ENCODE measurements around the gene KLHL41.
A peak's percentile ranks its signal among the peaks of the same experiment; 100 is the strongest.
"Not testable (repeated sequence)": the region's sequence is repeated elsewhere in the genome, so short reads cannot be mapped to it uniquely, and the experiment has no call there.

The KLHL41 gene

GRCh38 chr2:169510496-169510895 lies 994 bp downstream of the KLHL41 start:
- no peak for DNase-seq

DNA sequence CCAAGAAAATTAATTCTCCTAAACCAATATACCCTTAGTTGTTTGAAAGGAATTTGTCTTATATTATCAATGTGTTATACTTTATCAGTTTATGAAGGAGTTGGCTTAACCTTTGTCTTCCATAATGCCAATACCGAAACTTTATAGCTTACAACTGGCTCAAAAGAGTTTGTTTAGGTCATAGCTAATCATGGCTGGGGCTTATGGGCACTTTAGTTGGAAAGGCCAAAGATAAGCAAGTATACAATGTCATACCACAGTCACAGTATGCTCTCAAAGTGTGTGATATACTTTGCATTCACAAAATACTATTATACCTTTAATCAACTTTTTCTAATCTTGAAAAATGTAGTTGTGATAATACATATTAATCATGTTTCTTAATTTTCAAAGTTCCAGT lies 2.3 kb downstream of the KLHL41 start:
- DNase-seq: no peak

DNA sequence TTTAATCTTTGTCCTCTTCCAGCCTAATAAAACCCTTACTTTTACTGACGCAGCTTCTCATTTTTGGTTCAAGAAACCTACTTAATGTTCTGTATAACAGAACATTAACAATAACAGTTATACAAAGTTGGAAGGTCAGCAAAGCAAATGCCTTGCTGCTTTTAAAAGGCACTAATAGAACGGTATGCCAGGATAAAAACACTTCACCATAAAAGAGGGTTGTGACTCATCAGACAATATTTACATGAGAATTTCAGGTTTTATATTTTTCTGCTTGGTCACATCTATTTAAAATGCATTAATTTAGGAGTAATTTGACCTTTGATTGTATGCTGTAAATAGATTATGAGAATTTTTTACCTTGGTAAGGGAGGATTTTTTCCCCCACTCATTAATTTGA lies 3.0 kb downstream of the KLHL41 start:
- no peak for DNase-seq

DNA sequence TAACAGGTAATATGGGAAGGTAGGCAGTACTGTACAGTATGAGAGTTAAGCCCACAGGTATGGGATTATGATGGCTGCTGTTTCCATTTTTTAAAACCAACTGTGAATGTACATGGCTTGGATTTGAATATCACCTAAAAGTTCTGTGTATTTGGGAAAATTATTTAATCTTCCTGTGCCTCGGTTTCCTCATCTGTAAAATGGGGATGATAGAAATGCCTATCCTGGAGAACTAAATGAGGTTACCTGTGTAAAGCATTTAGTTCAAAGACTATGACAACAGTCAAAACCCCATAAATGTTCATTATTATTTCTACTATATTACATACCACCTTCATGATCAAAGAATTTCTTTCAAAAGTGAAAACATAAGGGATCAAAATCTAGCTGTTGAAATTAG lies 3.6 kb downstream of the KLHL41 start:
- no peak for DNase-seq

DNA sequence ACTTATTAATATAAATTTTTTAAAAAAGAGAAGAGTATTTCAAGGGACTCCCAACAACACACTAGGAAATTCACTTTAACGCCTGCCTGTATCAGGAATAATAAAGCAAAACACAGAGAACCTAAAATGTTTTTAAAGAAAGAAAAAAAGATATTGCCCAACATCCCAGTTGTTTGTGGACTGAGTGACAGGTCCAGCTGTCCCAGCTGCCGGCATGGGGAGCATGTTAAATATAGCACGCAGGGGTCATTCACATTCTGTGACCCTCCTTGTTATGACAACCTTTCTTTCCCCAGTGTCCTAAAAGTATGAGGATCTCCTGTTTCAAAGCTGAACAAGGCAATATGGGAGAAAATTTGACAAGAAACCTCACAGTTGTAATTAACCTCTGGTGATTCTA lies 4.4 kb downstream of the KLHL41 start:
- no peak for DNase-seq

DNA sequence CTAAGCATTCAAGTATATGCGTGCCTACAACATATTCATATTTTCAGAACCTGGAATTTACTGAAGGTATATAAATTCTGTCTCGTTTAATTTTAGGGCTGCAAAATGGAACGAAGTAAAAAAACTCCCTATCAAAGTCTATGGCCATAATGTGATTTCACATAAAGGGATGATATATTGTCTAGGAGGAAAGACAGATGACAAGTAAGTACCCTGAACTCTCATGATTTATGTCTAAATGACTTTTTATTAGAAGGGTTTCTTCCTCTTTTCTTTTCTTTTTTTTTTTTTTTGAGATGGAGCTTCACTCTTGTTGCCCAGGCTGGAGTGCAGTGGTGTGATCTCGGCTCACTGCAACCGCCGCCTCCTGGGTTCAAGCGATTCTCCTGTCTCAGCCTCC lies 5.3 kb downstream of the KLHL41 start:
- not testable (repeated sequence) for DNase-seq

DNA sequence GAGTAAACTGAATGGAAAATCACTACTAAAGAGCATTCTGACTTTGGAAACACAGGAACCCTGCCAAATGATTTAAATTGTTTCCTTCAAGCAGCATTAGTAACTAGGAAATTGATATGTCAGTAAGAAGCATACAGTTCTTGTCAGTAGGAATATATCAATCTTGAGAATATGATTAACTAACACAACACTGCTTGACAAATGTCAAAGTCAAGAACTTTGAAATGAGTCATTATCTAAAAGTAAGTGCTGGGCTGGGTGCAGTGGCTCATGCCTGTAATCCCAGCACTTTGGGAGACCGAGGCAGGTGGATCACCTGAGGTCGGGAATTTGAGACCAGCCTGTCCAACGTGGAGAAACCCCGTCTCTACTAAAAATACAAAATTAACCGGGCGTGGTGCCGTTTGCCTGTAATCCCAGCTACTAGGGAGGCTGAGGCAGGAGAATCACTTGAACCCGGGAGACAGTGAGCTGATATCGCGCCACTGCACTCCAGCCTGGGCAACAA lies 7.0 kb downstream of the KLHL41 start:
- not testable (repeated sequence) for DNase-seq

DNA sequence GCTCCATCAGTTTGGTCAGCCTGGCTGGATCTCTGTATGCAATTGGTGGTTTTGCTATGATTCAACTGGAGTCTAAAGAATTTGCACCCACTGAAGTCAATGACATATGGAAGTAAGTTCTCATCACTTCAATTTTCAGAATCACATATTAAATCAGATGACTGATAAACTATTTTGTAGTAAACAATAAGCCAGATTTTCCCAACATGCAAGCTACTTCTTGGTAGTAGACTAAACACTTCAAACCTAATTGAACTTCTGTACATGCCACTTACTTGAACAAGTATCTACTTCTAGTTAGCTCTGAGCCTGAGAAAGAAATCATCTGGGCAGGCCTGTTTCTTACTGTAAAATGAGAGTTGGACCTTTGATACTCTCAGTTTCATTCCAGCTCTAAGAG lies 11.4 kb downstream of the KLHL41 start:
- DNase-seq: no peak

DNA sequence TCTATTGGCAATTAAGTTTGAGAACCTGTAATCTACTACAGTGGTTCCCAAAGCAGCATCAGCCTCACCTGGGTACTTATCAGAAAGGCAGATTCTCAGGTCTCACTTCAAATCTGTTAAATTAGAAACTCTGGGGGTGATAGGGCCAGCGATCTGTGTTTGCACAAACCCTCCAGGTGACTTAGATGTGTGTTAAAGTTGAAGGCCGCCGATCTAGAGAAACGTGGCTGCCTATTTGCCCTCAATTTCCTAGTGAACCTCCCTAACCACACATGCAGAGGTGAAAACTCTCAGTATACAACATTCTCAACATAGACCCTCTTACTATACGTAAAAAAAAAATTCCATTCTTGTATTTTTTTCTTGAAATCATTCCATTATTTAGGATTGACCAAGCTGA lies 14.2 kb downstream of the KLHL41 start:
- no peak for DNase-seq

DNA sequence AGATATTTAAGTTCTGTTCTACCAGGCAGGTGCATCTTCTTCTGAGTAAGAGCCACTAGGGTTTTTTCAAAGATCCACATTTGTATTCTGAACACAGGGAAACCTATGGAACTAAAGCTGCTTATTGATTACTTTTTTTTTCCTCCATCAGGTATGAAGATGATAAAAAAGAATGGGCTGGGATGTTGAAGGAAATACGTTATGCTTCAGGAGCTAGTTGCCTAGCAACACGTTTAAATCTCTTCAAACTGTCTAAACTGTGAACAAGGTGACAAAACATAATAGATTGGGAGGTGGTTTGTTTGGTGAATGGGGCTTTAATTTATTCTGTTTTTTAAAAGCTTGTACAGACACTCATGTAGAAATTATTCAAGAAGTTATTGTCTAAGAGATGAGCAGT lies 15.9 kb downstream of the KLHL41 start:
- no peak for DNase-seq

- DNase-seq: no peak
These were observed 16.9 kb downstream of the KLHL41 start for GRCh38 chr2:169526451-169526850.

DNA sequence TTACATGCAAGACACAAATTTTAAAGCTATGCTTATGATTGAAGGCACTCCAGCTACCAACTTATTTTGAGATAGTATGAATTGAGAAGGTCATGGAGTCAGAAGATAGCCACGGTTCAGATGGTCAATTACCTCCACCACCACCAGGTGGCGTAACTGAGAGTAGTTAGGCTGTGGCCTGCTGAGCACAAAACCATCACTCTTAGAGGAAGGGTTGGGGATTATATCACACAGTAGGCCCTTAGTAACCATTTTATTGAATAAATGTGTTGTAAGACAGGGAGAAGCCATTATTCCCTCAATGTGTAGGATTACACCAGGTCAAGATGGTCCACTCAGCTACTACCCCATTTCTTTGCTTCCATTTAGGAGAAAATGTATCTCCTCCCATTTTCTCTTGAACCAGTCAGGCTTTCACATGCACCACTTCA lies 18.8 kb downstream of the KLHL41 start:
- DNase-seq: peak; percentile 70

DNA sequence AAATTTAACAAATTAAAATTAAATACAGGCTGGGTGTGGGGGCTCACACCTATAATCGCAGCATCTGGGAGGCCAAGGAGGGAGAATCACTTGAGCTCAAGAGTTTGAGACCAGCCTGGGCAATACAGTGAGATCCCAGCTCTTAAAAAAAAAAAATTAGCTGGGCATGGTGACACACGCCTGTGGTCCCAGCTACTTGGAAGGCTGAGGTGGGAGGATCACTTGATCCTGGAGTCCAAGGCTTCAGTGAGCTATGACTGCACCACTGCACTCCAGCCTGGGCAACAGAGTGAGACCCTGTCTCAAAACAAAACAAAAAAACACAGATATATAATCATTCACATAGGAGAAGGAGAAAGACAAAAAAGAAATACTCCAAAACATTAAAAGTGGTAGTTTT lies 30.0 kb downstream of the KLHL41 start:
- not testable (repeated sequence) for DNase-seq

- no peak for DNase-seq
These were observed 30.6 kb downstream of the KLHL41 start for GRCh38 chr2:169540146-169540545.

GRCh38 chr2:169542433-169542832 lies 32.9 kb downstream of the KLHL41 start:
- DNase-seq: no peak

GRCh38 chr2:169546756-169547155 lies 37.3 kb downstream of the KLHL41 start:
- DNase-seq: no peak

DNA sequence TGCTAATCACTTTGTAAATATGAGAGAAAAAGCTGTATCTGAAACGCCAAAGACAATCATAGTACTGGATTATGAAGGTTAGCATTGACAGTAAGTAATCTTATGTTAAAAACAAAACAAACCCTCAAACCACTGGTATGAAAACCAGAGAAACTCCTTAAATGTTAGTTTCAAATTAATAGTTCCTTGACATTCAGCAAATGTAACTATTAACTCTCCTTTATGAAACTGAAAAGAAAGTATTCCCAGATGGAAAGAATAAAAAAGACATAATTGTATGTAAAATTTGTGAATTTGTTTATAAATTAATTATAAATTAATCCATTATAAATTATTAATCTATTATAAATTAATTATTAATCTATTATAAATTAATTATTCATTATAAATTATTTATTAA lies 51.9 kb downstream of the KLHL41 start:
- no peak for DNase-seq

DNA sequence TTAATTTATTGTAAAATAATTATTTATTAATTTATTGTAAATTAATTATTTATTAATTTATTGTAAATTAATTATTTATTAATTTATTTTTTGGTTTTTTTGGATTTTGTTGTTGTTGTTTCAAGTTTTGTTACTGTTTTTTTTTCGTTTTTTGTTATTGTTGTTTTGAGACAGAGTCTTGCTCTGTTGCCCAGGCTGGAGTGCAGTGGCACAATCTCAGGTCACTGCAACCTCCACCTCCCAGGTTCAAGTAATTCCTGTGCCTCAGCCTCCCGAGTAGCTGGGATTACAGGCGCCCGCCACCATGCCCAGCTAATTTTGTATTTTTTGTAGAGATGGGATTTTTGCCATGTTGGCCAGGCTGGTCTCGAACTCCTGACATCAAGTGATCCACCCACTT lies 52.6 kb downstream of the KLHL41 start:
- not testable (repeated sequence) for DNase-seq

DNA sequence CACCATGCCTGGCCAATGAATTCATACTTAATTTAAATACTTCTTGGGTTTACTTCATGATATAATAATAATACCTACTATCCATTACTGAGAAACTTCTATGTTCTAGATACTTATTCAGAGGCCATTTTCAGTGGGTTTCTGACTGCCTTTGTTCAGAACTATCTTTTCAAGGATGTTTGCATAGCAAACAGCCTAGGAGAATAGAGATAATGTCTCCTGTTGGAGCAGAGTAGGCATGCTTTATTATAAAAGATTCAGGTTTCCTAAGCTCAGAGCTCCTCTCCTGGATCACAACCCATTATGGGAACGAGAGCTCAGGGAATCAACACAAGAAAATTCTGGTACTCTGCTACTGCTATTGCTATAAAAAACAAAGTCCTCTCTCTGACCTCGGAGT lies 53.0 kb downstream of the KLHL41 start:
- DNase-seq: no peak

- DNase-seq: no peak
These were observed 56.2 kb downstream of the KLHL41 start for GRCh38 chr2:169565686-169566085.

DNA sequence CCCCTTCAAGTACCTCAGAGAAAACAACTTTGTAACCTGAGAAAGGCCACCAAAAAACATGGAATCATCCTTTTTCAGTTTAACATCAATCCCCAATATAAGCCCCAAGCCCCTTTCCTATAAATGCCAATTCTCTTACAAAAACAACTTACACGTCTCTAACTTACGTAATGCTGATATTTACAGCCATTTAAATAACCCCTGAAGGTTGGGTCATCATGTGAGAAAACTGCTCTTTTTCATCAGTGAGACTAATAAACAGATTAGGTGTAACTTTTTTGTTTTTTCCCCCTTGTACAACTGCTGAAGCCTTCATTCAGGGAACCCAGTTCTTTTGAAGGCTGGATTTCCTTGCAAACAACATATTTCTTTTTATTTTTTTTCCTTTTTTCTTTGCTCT lies 60.4 kb downstream of the KLHL41 start:
- DNase-seq: no peak

- DNase-seq: not testable (repeated sequence)
These were observed 61.2 kb downstream of the KLHL41 start for GRCh38 chr2:169570752-169571151.

DNA sequence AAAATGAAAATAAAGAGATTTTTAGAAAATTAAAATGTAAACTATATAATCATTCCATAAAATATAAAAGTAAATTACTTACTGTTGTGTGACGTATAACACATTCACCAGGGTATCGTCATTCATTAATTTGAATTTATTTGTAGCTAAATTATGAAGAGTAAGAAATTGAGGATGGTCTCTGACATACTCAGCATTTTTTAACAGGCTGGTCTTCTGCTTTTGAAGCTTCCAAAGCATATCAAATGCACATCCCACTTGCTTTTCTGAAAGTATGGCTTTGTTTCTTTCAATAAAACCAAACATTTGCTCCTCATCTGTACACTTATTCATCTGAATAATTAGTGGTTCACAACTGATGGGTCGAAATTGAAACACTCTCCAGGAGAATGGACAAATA lies 62.1 kb downstream of the KLHL41 start:
- DNase-seq: no peak

- no peak for DNase-seq
These were observed 62.7 kb downstream of the KLHL41 start for GRCh38 chr2:169572189-169572588.

DNA sequence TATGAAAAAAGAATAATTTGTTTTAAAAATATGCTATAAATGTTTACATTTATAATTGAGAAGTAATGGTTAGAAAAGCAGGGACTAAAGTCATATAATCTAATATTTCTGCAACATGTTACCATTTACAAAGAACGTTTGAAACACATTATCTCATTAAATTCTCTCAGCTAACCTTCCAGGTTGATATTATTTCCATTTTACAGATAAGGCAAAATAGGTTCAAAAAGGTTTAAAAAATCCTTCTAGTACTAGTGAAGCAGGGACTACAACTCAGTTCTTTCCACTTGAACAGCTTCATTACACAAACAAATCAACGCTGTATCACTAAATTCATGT lies 63.3 kb downstream of the KLHL41 start:
- no peak for DNase-seq

All from T-helper 9 cell (primary cell).